Measurements from ENCODE around the gene ALK. TPM values are rescaled to one million over a fixed set of nuclear protein-coding genes. Genes with fewer than 3 reads are reported as not detected.

The ALK gene
- total RNA-seq, 1 experiment from 2014 or later = 14.7 TPM

- no peak overlapping the region for H3K27ac ChIP-seq (ENCODE audit: low read depth, low read length, poor library complexity, severe bottlenecking)
- TF ChIP-seq EZH2 (IDR thresholded peaks at IDR 0.05; ENCODE audit: borderline replicate concordance, low read depth, low read length, poor library complexity, severe bottlenecking) = no peak
- no TSS peak for BruUV-seq (replicated peaks)
- intact Hi-C loops (cut with micrococcal nuclease; ENCODE audit: unreplicated experiment) = no loop called here
- no peaks in the 10 kb centered on the region for H3K27me3 ChIP-seq (replicated peaks; ENCODE audit: insufficient read depth, low read depth, low read length, poor library complexity)
- DNase-seq (ENCODE audit: low spot score) = no peak
- peaks cover 17% of the 10 kb centered on the region for H3K4me1 ChIP-seq (ENCODE audit: insufficient read depth, low read length, poor library complexity, severe bottlenecking)
- POLR2A ChIA-PET (ENCODE audit: low non-redundant PET) = interaction anchor here (0.6 kb wide), 1 partner anchor 44 kb away, joined by 3 read pairs; no protein-coding TSS in a partner anchor
- no peaks in the 10 kb centered on the region for H3K9me3 ChIP-seq (ENCODE audit: low read depth, low read length, poor library complexity, severe bottlenecking)
- CTCF ChIA-PET = no interaction called here
- H3K36me3 ChIP-seq (ENCODE audit: insufficient read depth, low read length, poor library complexity, severe bottlenecking) = no peaks in the 10 kb centered on the region
- no peak overlapping the region for H3K4me3 ChIP-seq (ENCODE audit: low read depth, low read length, poor library complexity, severe bottlenecking)
Measured at GRCh38 chr2:29724282-29724681, 197.1 kb downstream of the ALK start.

GRCh38 chr2:29723255-29724001, 198.0 kb downstream of the ALK start:
- Histone ChIP-seq H3K4me1 (ENCODE audit: insufficient read depth, low read length, poor library complexity, severe bottlenecking) (peaks cover 17% of the 10 kb centered on the region), H3K9me3 (ENCODE audit: low read depth, low read length, poor library complexity, severe bottlenecking) (no peaks in the 10 kb centered on the region), H3K27ac (ENCODE audit: low read depth, low read length, poor library complexity, severe bottlenecking) (no peak overlapping the region), H3K36me3 (ENCODE audit: insufficient read depth, low read length, poor library complexity, severe bottlenecking) (no peaks in the 10 kb centered on the region), H3K4me3 (ENCODE audit: low read depth, low read length, poor library complexity, severe bottlenecking) (no peak overlapping the region), H3K27me3 (replicated peaks; ENCODE audit: insufficient read depth, low read depth, low read length, poor library complexity) (no peaks in the 10 kb centered on the region)
- POLR2A ChIA-PET (ENCODE audit: low non-redundant PET) = no interaction called here
- CTCF ChIA-PET = no interaction called here
- intact Hi-C loops (cut with micrococcal nuclease; ENCODE audit: unreplicated experiment) = no loop called here
- BruUV-seq (replicated peaks) = no TSS peak
- TF ChIP-seq EZH2 (IDR thresholded peaks at IDR 0.05; ENCODE audit: borderline replicate concordance, low read depth, low read length, poor library complexity, severe bottlenecking) (no peak), CTCF (conservative IDR thresholded peaks at IDR 0.05; ENCODE audit: low read depth, low read length) (no peak)
- no peak for DNase-seq (ENCODE audit: low spot score)

GRCh38 chr2:29719639-29720038, 201.7 kb downstream of the ALK start:
- ChIA-PET CTCF (no interaction called here), POLR2A (ENCODE audit: low non-redundant PET) (no interaction called here)
- H3K9me3 ChIP-seq (ENCODE audit: low read depth, low read length, poor library complexity, severe bottlenecking) = no peaks in the 10 kb centered on the region
- no peaks in the 10 kb centered on the region for H3K36me3 ChIP-seq (ENCODE audit: insufficient read depth, low read length, poor library complexity, severe bottlenecking)
- no peak overlapping the region for H3K27ac ChIP-seq (ENCODE audit: low read depth, low read length, poor library complexity, severe bottlenecking)
- TF ChIP-seq CTCF (conservative IDR thresholded peaks at IDR 0.05; ENCODE audit: low read depth, low read length) = no peak
- no peak for TF ChIP-seq EZH2 (IDR thresholded peaks at IDR 0.05; ENCODE audit: borderline replicate concordance, low read depth, low read length, poor library complexity, severe bottlenecking)
- H3K4me3 ChIP-seq (ENCODE audit: low read depth, low read length, poor library complexity, severe bottlenecking) = no peak overlapping the region
- peaks cover 9% of the 10 kb centered on the region for H3K4me1 ChIP-seq (ENCODE audit: insufficient read depth, low read length, poor library complexity, severe bottlenecking)
- intact Hi-C loops (cut with micrococcal nuclease; ENCODE audit: unreplicated experiment) = no loop called here
- no peaks in the 10 kb centered on the region for H3K27me3 ChIP-seq (replicated peaks; ENCODE audit: insufficient read depth, low read depth, low read length, poor library complexity)
- BruUV-seq (replicated peaks) = no TSS peak
- no peak for DNase-seq (ENCODE audit: low spot score)

Data from A673 (cell line).